ENCODE results near the gene BBIP1. TPM values are rescaled to one million over a fixed set of nuclear protein-coding genes. Genes with fewer than 3 reads are reported as not detected.

Gene BBIP1
- total RNA-seq, 1 donor from 2014 or later = 23.6 TPM

- TF ChIP-seq, protein P1, sequence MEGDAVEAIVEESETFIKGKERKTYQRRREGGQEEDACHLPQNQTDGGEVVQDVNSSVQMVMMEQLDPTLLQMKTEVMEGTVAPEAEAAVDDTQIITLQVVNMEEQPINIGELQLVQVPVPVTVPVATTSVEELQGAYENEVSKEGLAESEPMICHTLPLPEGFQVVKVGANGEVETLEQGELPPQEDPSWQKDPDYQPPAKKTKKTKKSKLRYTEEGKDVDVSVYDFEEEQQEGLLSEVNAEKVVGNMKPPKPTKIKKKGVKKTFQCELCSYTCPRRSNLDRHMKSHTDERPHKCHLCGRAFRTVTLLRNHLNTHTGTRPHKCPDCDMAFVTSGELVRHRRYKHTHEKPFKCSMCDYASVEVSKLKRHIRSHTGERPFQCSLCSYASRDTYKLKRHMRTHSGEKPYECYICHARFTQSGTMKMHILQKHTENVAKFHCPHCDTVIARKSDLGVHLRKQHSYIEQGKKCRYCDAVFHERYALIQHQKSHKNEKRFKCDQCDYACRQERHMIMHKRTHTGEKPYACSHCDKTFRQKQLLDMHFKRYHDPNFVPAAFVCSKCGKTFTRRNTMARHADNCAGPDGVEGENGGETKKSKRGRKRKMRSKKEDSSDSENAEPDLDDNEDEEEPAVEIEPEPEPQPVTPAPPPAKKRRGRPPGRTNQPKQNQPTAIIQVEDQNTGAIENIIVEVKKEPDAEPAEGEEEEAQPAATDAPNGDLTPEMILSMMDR (IDR thresholded peaks at IDR 0.05; ENCODE audit: unreplicated experiment) = no peak
- Mint-ChIP-seq H3K9me3 (ENCODE audit: unreplicated experiment) (no peaks in the 10 kb centered on the region), H3K4me3 (ENCODE audit: unreplicated experiment) (no peak overlapping the region), H3K36me3 (ENCODE audit: low read depth, unreplicated experiment) (peaks cover 5% of the 10 kb centered on the region), H3K27ac (ENCODE audit: unreplicated experiment) (no peak overlapping the region), H3K4me1 (ENCODE audit: unreplicated experiment) (no peaks in the 10 kb centered on the region), H3K27me3 (ENCODE audit: unreplicated experiment) (peaks cover 1% of the 10 kb centered on the region)
- DNase-seq (ENCODE audit: low spot score) = no peak
Observed at GRCh38 chr10:110880012-110880411, 39.0 kb downstream of the BBIP1 start.

- H3K9me3 Mint-ChIP-seq (ENCODE audit: unreplicated experiment) = no peaks in the 10 kb centered on the region
- no peak overlapping the region for H3K27ac Mint-ChIP-seq (ENCODE audit: unreplicated experiment)
- H3K4me1 Mint-ChIP-seq (ENCODE audit: unreplicated experiment) = peaks cover 8% of the 10 kb centered on the region
- no peak for DNase-seq (ENCODE audit: low spot score)
- peaks cover 6% of the 10 kb centered on the region for H3K27me3 Mint-ChIP-seq (ENCODE audit: unreplicated experiment)
- H3K36me3 Mint-ChIP-seq (ENCODE audit: low read depth, unreplicated experiment) = peaks cover 5% of the 10 kb centered on the region
- H3K4me3 Mint-ChIP-seq (ENCODE audit: unreplicated experiment) = no peak overlapping the region
- TF ChIP-seq, protein P1 (IDR thresholded peaks at IDR 0.05; ENCODE audit: unreplicated experiment) = no peak
Observed at GRCh38 chr10:110876788-110877187, 42.2 kb downstream of the BBIP1 start.

GRCh38 chr10:110876000-110876399, 43.0 kb downstream of the BBIP1 start:
- H3K36me3 Mint-ChIP-seq (ENCODE audit: low read depth, unreplicated experiment) = peaks cover 5% of the 10 kb centered on the region
- H3K9me3 Mint-ChIP-seq (ENCODE audit: unreplicated experiment) = no peaks in the 10 kb centered on the region
- no peak overlapping the region for H3K27ac Mint-ChIP-seq (ENCODE audit: unreplicated experiment)
- TF ChIP-seq, protein P1 (IDR thresholded peaks at IDR 0.05; ENCODE audit: unreplicated experiment) = no peak
- no peak overlapping the region for H3K4me3 Mint-ChIP-seq (ENCODE audit: unreplicated experiment)
- no peak for DNase-seq (ENCODE audit: low spot score)
- peaks cover 12% of the 10 kb centered on the region for H3K27me3 Mint-ChIP-seq (ENCODE audit: unreplicated experiment)
- peaks cover 13% of the 10 kb centered on the region for H3K4me1 Mint-ChIP-seq (ENCODE audit: unreplicated experiment)

GRCh38 chr10:110873951-110874350, 45.0 kb downstream of the BBIP1 start:
- Mint-ChIP-seq H3K4me3 (ENCODE audit: unreplicated experiment) (no peak overlapping the region), H3K9me3 (ENCODE audit: unreplicated experiment) (no peaks in the 10 kb centered on the region), H3K27me3 (ENCODE audit: unreplicated experiment) (peaks cover 19% of the 10 kb centered on the region), H3K27ac (ENCODE audit: unreplicated experiment) (peak overlapping the region; percentile 40), H3K36me3 (ENCODE audit: low read depth, unreplicated experiment) (peaks cover 17% of the 10 kb centered on the region), H3K4me1 (ENCODE audit: unreplicated experiment) (peaks cover 33% of the 10 kb centered on the region)
- DNase-seq (ENCODE audit: low spot score) = no peak
- TF ChIP-seq, protein P1 (IDR thresholded peaks at IDR 0.05; ENCODE audit: unreplicated experiment) = no peak

DNA sequence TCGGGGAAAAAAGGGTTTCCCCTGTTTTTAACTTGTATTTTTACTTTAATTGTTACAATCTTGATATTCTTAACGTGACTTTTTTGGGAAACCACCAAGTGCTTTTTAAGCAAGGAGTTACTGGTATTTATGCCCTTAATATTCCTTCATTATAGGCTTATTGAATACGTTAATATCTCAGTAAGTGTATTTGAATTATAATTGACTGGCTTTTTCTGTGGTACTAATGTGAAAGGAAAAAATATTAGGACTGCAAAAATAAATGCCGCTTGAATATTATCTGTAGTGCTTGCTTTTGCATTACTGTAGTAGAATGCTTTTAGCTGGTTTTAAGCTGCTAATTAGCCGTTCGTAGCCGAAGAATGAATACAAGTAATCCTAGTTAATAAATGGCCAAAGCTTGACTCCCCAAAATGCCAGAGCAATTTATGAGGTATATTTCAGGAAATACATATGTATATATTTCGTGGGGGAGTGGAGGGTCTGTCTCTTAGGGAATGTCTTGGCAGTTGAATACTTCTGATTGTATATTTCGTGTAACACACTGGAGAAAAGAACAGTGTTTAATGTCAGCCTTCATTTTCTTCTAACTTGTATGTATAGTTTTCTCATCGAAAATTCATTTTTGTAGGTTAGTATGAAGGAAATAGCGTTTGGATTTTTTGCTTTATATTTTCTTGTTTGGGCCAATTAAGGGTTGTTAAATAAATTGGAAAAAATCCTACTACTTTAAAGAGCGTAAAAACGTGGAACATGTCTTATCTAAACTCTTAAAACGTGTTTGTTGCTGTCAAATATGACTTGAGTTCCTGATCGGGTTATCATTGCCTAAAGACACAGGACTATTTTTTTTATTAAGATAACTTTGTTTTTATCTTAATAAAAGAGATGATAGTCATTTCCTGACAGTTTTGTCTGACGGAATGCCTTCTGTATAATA, 45.7 kb downstream of the BBIP1 start:
- Mint-ChIP-seq H3K36me3 (ENCODE audit: low read depth, unreplicated experiment) (peaks cover 16% of the 10 kb centered on the region), H3K4me3 (ENCODE audit: unreplicated experiment) (peak overlapping the region; percentile 94)
- TF ChIP-seq, protein P1 (IDR thresholded peaks at IDR 0.05; ENCODE audit: unreplicated experiment) = no peak

More for the DNA sequence above, 45.7 kb downstream of the BBIP1 start:
- H3K27ac Mint-ChIP-seq (ENCODE audit: unreplicated experiment) = peak overlapping the region; percentile 94
- H3K9me3 Mint-ChIP-seq (ENCODE audit: unreplicated experiment) = no peaks in the 10 kb centered on the region
- H3K27me3 Mint-ChIP-seq (ENCODE audit: unreplicated experiment) = peaks cover 19% of the 10 kb centered on the region
- no peak for DNase-seq (ENCODE audit: low spot score)
- H3K4me1 Mint-ChIP-seq (ENCODE audit: unreplicated experiment) = peaks cover 38% of the 10 kb centered on the region

All from endothelial cell (in vitro differentiated cells).